Osteocyte (in vitro differentiated cells): ENCODE measurements around the gene NFXL1. TPM values are rescaled to one million over a fixed set of nuclear protein-coding genes. Genes with fewer than 3 reads are reported as not detected.
A peak's percentile ranks its signal among the peaks of the same experiment; 100 is the strongest.

Experiments
- DNase-seq: peaks from one replicate; pipeline ENCODE4 v3.0.0; 2021; ENCODE audit warnings: mixed read lengths; ENCODE audit not compliant: unreplicated experiment; ENCODE audit errors: extremely low spot score
- H3K27ac Mint-ChIP-seq: one replicate; pipeline ENCODE4 v1.8.0; 2021; ENCODE audit warnings: mild to moderate bottlenecking, mixed read lengths; ENCODE audit not compliant: unreplicated experiment
- H3K27me3 Mint-ChIP-seq: one replicate; pipeline ENCODE4 v1.8.0; 2021; ENCODE audit warnings: mixed read lengths; ENCODE audit not compliant: unreplicated experiment
- H3K36me3 Mint-ChIP-seq: one replicate; pipeline ENCODE4 v1.8.0; 2021; ENCODE audit warnings: mixed read lengths; ENCODE audit not compliant: unreplicated experiment
- H3K4me1 Mint-ChIP-seq: one replicate; pipeline ENCODE4 v1.8.0; 2021; ENCODE audit warnings: mixed read lengths; ENCODE audit not compliant: unreplicated experiment
- H3K4me3 Mint-ChIP-seq: one replicate; pipeline ENCODE4 v1.8.0; 2021; ENCODE audit warnings: mild to moderate bottlenecking, moderate library complexity, mixed read lengths; ENCODE audit not compliant: unreplicated experiment
- H3K9me3 Mint-ChIP-seq: one replicate; pipeline ENCODE4 v1.8.0; 2021; ENCODE audit warnings: mixed read lengths; ENCODE audit not compliant: unreplicated experiment
- CTCF ChIP-seq: fragments of 200-600 bp; sonication (generic); IDR thresholded peaks from 2 replicates; pipeline ENCODE4 v1.5.0; 2021; ENCODE audit warnings: antibody characterized with exemption, mild to moderate bottlenecking, moderate library complexity
- total RNA-seq: library from RNA; stranded (reverse); gene quantifications from 2 replicates; pipeline ENCODE4 v1.2.1, GENCODE V29; 2021

NFXL1 gene
- total RNA-seq, 1 donor from 2014 or later = 13.4 TPM

DNA sequence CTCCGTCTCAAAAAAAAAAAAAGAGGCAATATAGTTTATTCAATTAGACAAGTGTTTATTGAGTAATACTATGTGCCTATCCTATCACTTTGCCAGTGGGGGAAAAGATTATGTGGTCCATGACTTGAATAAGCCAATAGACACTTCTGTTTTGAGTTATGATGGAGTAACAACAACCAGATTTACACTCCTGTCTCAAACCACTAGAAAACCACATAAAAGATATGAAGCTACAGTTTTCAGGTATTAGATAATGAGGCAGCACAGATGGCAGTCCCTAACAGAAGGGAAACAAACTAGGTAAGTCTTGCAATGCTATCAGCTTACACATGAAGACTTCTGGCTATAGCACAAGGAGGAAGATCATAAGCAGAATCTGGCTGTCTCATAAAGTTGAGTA is 22.5 kb downstream of the NFXL1 start:
- Mint-ChIP-seq H3K27ac (no peak overlapping the region), H3K9me3 (no peaks in the 10 kb centered on the region), H3K36me3 (peaks cover 65% of the 10 kb centered on the region), H3K4me3 (no peak overlapping the region), H3K27me3 (no peaks in the 10 kb centered on the region), H3K4me1 (no peaks in the 10 kb centered on the region)
- TF ChIP-seq CTCF = no peak
- no peak for DNase-seq

DNA sequence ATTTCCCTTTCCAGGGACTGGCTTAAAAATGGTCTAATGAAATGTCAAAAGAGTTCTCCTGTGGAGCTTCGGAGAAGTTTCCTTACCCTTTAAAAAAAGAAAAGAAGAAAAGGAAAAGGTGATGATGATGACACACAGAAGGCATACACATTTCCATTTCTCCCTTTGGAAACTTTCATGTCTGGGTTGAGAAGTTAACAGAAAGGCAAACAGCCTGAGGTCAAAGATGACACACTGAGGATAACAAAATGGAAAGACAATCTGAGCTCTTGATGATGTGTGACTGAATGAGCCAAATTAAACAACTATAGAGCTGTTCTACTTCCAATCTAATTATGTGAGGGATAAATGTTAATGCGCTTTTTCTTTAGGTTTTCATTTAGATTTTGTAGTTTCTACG is 32.2 kb downstream of the NFXL1 start:
- H3K36me3 Mint-ChIP-seq = peaks cover 60% of the 10 kb centered on the region
- no peak for DNase-seq
- no peaks in the 10 kb centered on the region for H3K27me3 Mint-ChIP-seq
- no peak for TF ChIP-seq CTCF
- H3K9me3 Mint-ChIP-seq = no peaks in the 10 kb centered on the region
- peak overlapping the region; percentile 63 for H3K27ac Mint-ChIP-seq
- peaks cover 12% of the 10 kb centered on the region for H3K4me1 Mint-ChIP-seq
- H3K4me3 Mint-ChIP-seq = no peak overlapping the region

GRCh38 chr4:47879458-47879857 is 34.9 kb downstream of the NFXL1 start:
- Mint-ChIP-seq H3K27me3 (no peaks in the 10 kb centered on the region), H3K4me3 (no peak overlapping the region), H3K4me1 (peaks cover 12% of the 10 kb centered on the region), H3K36me3 (peaks cover 65% of the 10 kb centered on the region), H3K27ac (no peak overlapping the region), H3K9me3 (peaks cover 2% of the 10 kb centered on the region)
- no peak for TF ChIP-seq CTCF
- no peak for DNase-seq

DNA sequence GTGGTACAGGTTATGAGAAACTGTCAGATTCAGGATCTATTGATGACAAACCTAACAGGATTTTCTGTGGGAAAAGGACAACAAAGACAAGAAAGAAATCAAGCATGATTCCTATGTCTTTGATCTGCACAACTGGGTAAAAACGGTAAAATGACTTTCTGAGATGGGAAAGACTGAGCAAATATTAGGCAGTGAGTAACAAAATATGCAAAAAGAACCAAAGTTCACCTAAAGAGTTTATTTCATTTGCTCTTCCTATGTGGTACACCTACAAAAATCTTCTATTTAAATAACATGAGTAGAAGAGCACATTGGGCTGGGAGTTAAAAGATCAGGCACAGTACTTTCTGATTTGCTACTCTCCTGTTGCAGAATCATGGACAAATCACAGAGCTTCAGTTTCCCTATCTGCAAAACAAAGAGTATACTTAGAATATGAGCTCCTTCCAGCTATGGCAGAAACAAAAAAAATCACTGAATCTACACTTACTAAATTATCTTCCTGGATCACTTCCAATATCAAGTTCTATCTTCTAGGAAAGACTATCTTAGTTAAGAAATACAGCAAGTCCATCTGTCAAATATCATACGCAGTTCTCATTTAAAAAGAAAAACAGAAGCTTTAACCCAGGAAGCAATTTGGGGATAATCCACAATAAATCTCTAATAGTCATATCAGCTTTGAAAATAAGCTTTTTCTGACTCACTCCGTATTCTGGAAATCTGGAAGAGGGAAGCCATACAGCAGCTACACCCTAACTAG is 37.4 kb downstream of the NFXL1 start:
- Mint-ChIP-seq H3K36me3 (peaks cover 65% of the 10 kb centered on the region), H3K4me3 (no peak overlapping the region), H3K4me1 (peaks cover 4% of the 10 kb centered on the region), H3K9me3 (peaks cover 15% of the 10 kb centered on the region), H3K27ac (no peak overlapping the region), H3K27me3 (no peaks in the 10 kb centered on the region)
- TF ChIP-seq CTCF = no peak
- no peak for DNase-seq

- peaks cover 15% of the 10 kb centered on the region for H3K9me3 Mint-ChIP-seq
- TF ChIP-seq CTCF = no peak
- no peak overlapping the region for H3K4me3 Mint-ChIP-seq
- H3K36me3 Mint-ChIP-seq = peaks cover 63% of the 10 kb centered on the region
- no peaks in the 10 kb centered on the region for H3K27me3 Mint-ChIP-seq
- peaks cover 2% of the 10 kb centered on the region for H3K4me1 Mint-ChIP-seq
- H3K27ac Mint-ChIP-seq = no peak overlapping the region
- DNase-seq = no peak
Observed at GRCh38 chr4:47876310-47876709, 38.1 kb downstream of the NFXL1 start.
